Progenitor cell of endocrine pancreas (in vitro differentiated cells): ENCODE data around the gene MARCHF11. TPM values are rescaled to one million over a fixed set of nuclear protein-coding genes. Genes with fewer than 3 reads are reported as not detected.

Experiments used
- DNase-seq: peaks from one replicate; pipeline ENCODE4 v3.0.0; 2021; ENCODE audit warnings: low spot score; ENCODE audit not compliant: unreplicated experiment
- H3K27ac Mint-ChIP-seq: 2 replicates; pipeline ENCODE4 v1.8.0; 2021; ENCODE audit warnings: mild to moderate bottlenecking, moderate library complexity, mixed read lengths
- H3K27me3 Mint-ChIP-seq: 2 replicates; pipeline ENCODE4 v1.8.0; 2021; ENCODE audit warnings: mixed read lengths
- H3K36me3 Mint-ChIP-seq: 2 replicates; pipeline ENCODE4 v1.8.0; 2022; ENCODE audit warnings: mixed read lengths; ENCODE audit not compliant: insufficient read depth
- H3K4me1 Mint-ChIP-seq: 2 replicates; pipeline ENCODE4 v1.8.0; 2021; ENCODE audit warnings: low read depth, mixed read lengths
- H3K4me3 Mint-ChIP-seq: 2 replicates; pipeline ENCODE4 v1.8.0; 2021; ENCODE audit warnings: low read depth, mild to moderate bottlenecking, moderate library complexity, mixed read lengths
- H3K9me3 Mint-ChIP-seq: 2 replicates; pipeline ENCODE4 v1.8.0; 2021; ENCODE audit warnings: low read depth, mixed read lengths
- total RNA-seq: library from RNA; stranded (reverse); gene quantifications from 2 replicates; pipeline ENCODE4 v1.2.1, GENCODE V29; 2021
- TF ChIP-seq, protein P1 (sequence below): fragments of 200-600 bp; sonication (generic); IDR thresholded peaks from one replicate; pipeline ENCODE4 v1.5.0; 2021; ENCODE audit warnings: antibody characterized with exemption, mild to moderate bottlenecking; ENCODE audit not compliant: unreplicated experiment

Gene MARCHF11
- total RNA-seq, 1 donor from 2014 or later = not detected

- H3K9me3 Mint-ChIP-seq = no peaks in the 10 kb centered on the region
- H3K4me1 Mint-ChIP-seq = peaks cover 3% of the 10 kb centered on the region
- DNase-seq = peak; percentile 94
- TF ChIP-seq, protein P1, sequence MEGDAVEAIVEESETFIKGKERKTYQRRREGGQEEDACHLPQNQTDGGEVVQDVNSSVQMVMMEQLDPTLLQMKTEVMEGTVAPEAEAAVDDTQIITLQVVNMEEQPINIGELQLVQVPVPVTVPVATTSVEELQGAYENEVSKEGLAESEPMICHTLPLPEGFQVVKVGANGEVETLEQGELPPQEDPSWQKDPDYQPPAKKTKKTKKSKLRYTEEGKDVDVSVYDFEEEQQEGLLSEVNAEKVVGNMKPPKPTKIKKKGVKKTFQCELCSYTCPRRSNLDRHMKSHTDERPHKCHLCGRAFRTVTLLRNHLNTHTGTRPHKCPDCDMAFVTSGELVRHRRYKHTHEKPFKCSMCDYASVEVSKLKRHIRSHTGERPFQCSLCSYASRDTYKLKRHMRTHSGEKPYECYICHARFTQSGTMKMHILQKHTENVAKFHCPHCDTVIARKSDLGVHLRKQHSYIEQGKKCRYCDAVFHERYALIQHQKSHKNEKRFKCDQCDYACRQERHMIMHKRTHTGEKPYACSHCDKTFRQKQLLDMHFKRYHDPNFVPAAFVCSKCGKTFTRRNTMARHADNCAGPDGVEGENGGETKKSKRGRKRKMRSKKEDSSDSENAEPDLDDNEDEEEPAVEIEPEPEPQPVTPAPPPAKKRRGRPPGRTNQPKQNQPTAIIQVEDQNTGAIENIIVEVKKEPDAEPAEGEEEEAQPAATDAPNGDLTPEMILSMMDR = peak; percentile 33
- H3K27ac Mint-ChIP-seq = peak overlapping the region; percentile 11
- peak overlapping the region; percentile 58 for H3K4me3 Mint-ChIP-seq
- peaks cover 41% of the 10 kb centered on the region for H3K27me3 Mint-ChIP-seq
- H3K36me3 Mint-ChIP-seq = no peaks in the 10 kb centered on the region
Measured at GRCh38 chr5:16178745-16179372, 732 bp downstream of the MARCHF11 start.

- Mint-ChIP-seq H3K27me3 (no peaks in the 10 kb centered on the region), H3K27ac (no peak overlapping the region), H3K9me3 (no peaks in the 10 kb centered on the region), H3K36me3 (no peaks in the 10 kb centered on the region), H3K4me3 (no peak overlapping the region), H3K4me1 (no peaks in the 10 kb centered on the region)
- DNase-seq = no peak
- TF ChIP-seq, protein P1 = no peak
Measured at GRCh38 chr5:16169550-16169949, 10.0 kb downstream of the MARCHF11 start.

DNA sequence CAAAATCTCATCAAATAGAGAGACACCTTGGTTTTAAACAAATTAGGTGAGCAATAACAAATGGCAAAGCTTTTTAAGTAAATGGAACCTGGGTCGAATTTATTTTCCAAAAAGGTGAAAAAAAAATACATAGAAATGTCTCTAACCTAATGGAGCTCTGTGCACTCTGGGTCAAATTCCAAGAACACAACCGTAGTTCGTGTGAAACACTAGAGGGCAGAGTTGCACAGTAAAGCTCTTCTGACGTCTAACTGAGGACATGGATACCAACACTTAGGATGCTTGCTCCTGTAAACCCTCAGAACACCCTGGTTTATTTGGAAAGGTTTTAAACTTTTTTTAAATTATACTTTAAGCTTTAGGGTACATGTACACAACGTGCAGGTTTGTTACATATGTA lies 18.9 kb downstream of the MARCHF11 start:
- Mint-ChIP-seq H3K9me3 (peaks cover 6% of the 10 kb centered on the region), H3K27me3 (no peaks in the 10 kb centered on the region), H3K36me3 (no peaks in the 10 kb centered on the region), H3K4me1 (no peaks in the 10 kb centered on the region), H3K4me3 (no peak overlapping the region), H3K27ac (no peak overlapping the region)
- TF ChIP-seq, protein P1 = peak; percentile 83
- no peak for DNase-seq

DNA sequence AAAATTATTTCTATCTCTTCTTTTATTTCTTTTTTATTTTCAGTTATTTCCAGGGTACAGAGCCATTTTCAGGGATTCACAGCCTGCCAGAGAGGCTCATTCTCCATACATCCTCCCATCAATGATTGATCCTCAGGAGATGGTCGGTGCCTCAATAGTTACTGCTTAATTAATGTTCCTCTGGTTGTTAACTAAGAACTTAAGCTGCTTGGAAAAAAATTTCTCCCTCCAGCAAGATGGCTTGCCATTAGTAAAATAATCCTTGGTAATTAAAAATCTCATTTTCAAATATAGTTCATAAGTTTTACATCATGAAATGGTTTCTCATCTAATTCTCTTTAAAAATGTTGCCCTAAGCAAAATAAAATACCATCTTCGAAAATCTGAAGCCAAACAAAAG lies 20.0 kb downstream of the MARCHF11 start:
- H3K36me3 Mint-ChIP-seq = no peaks in the 10 kb centered on the region
- no peaks in the 10 kb centered on the region for H3K4me1 Mint-ChIP-seq
- H3K27ac Mint-ChIP-seq = no peak overlapping the region
- DNase-seq = no peak
- H3K4me3 Mint-ChIP-seq = no peak overlapping the region
- TF ChIP-seq, protein P1 = no peak
- H3K9me3 Mint-ChIP-seq = peaks cover 6% of the 10 kb centered on the region
- H3K27me3 Mint-ChIP-seq = no peaks in the 10 kb centered on the region

GRCh38 chr5:16156152-16156551 lies 23.4 kb downstream of the MARCHF11 start:
- Mint-ChIP-seq H3K9me3 (peaks cover 6% of the 10 kb centered on the region), H3K4me3 (no peak overlapping the region), H3K4me1 (peaks cover 3% of the 10 kb centered on the region), H3K36me3 (no peaks in the 10 kb centered on the region), H3K27ac (no peak overlapping the region), H3K27me3 (no peaks in the 10 kb centered on the region)
- TF ChIP-seq, protein P1 = no peak
- DNase-seq = no peak
